ENCODE measurements around the gene CCDC63.

DNA sequence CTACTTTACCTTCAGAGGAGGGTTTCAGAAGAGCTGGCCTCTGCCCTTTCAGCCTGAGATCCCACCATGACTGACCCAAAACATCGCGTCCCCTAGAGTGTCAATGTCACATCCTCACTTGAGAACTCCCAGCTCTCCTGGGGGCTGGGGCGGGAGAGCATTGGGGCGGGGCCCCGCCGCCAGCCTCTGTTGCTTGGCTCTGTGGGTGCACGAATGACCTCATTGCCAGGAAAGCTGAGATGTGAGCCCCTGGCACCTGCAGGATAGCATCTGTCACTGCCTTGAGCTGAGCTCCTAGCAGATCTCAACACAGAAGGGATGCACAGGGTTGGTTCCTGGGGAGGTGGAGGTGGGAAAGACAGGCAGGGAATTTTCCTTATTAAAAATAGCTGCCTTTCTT, 94.1 kb downstream of the CCDC63 start:
- TF ChIP-seq, protein P1, sequence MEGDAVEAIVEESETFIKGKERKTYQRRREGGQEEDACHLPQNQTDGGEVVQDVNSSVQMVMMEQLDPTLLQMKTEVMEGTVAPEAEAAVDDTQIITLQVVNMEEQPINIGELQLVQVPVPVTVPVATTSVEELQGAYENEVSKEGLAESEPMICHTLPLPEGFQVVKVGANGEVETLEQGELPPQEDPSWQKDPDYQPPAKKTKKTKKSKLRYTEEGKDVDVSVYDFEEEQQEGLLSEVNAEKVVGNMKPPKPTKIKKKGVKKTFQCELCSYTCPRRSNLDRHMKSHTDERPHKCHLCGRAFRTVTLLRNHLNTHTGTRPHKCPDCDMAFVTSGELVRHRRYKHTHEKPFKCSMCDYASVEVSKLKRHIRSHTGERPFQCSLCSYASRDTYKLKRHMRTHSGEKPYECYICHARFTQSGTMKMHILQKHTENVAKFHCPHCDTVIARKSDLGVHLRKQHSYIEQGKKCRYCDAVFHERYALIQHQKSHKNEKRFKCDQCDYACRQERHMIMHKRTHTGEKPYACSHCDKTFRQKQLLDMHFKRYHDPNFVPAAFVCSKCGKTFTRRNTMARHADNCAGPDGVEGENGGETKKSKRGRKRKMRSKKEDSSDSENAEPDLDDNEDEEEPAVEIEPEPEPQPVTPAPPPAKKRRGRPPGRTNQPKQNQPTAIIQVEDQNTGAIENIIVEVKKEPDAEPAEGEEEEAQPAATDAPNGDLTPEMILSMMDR (IDR thresholded peaks at IDR 0.05) = no peak
- TF ChIP-seq POLR2A (IDR thresholded peaks at IDR 0.05) = no peak
